ENCODE results near the gene BCAS3.
"Not testable (repeated sequence)": the region's sequence is repeated elsewhere in the genome, so short reads cannot be mapped to it uniquely, and the experiment has no call there.

Gene BCAS3

GRCh38 chr17:61225178-61225882, 547.7 kb downstream of the BCAS3 start:
- peak; percentile 15 to 36 for DNase-seq (ENCODE audit: low read depth in 2 of 2)

GRCh38 chr17:61227866-61228265, 550.2 kb downstream of the BCAS3 start:
- no peak for DNase-seq (ENCODE audit: low read depth in 2 of 2)

GRCh38 chr17:61230461-61230860, 552.8 kb downstream of the BCAS3 start:
- no peak for DNase-seq (ENCODE audit: low read depth in 2 of 2)

- DNase-seq (ENCODE audit: low read depth in 2 of 2): no peak
Observed at GRCh38 chr17:61230972-61231820, 553.5 kb downstream of the BCAS3 start.

- no peak for DNase-seq (ENCODE audit: low read depth in 2 of 2)
Observed at GRCh38 chr17:61232871-61233270, 555.2 kb downstream of the BCAS3 start.

GRCh38 chr17:61233991-61234750, 556.5 kb downstream of the BCAS3 start:
- no peak for DNase-seq (ENCODE audit: low read depth in 2 of 2)

GRCh38 chr17:61235001-61235826, 557.6 kb downstream of the BCAS3 start:
- DNase-seq (ENCODE audit: low read depth in 2 of 2): no peak

GRCh38 chr17:61235827-61236197, 558.2 kb downstream of the BCAS3 start:
- DNase-seq (ENCODE audit: low read depth in 2 of 2): no peak

GRCh38 chr17:61237275-61237674, 559.6 kb downstream of the BCAS3 start:
- no peak for DNase-seq (ENCODE audit: low read depth in 2 of 2)

GRCh38 chr17:61238455-61238933, 560.8 kb downstream of the BCAS3 start:
- DNase-seq (ENCODE audit: low read depth in 2 of 2): no peak

- DNase-seq (ENCODE audit: low read depth in 2 of 2): no peak
Observed at GRCh38 chr17:61239327-61239726, 561.7 kb downstream of the BCAS3 start.

- no peak for DNase-seq (ENCODE audit: low read depth in 2 of 2)
Observed at GRCh38 chr17:61239953-61240352, 562.3 kb downstream of the BCAS3 start.

- no peak for DNase-seq (ENCODE audit: low read depth in 2 of 2)
Observed at GRCh38 chr17:61240851-61241468, 563.3 kb downstream of the BCAS3 start.

- not testable (repeated sequence) for DNase-seq (ENCODE audit: low read depth in 2 of 2)
Observed at GRCh38 chr17:61244988-61245387, 567.3 kb downstream of the BCAS3 start.

GRCh38 chr17:61245706-61246135, 568.1 kb downstream of the BCAS3 start:
- DNase-seq (ENCODE audit: low read depth in 2 of 2): no peak

GRCh38 chr17:61247439-61247838, 569.8 kb downstream of the BCAS3 start:
- DNase-seq (ENCODE audit: low read depth in 2 of 2): peak; percentile 61 to 65

- no peak for DNase-seq (ENCODE audit: low read depth in 2 of 2)
Observed at GRCh38 chr17:61248399-61248798, 570.7 kb downstream of the BCAS3 start.

- DNase-seq (ENCODE audit: low read depth in 2 of 2): no peak
Observed at GRCh38 chr17:61249649-61250299, 572.1 kb downstream of the BCAS3 start.

GRCh38 chr17:61250335-61250890, 572.8 kb downstream of the BCAS3 start:
- no peak for DNase-seq (ENCODE audit: low read depth in 2 of 2)
